Activated B cell treated with CpG ODN at 0.5 μM for 24 hours (primary cell): Measurements from ENCODE around the gene GNLY. TPM values are rescaled to one million over a fixed set of nuclear protein-coding genes. Genes with fewer than 3 reads are reported as not detected.

Source experiments
- ATAC-seq: fragments of 200-7000 bp; cut with Tn5 transposase; one replicate; pipeline ENCODE4 v1.10.0; 2021; ENCODE audit warnings: low read depth, mild to moderate bottlenecking, moderate library complexity
- CTCF ChIA-PET: fragments of 350-600 bp; sonication (Branson Sonifier 250); formaldehyde crosslinking; loops from one replicate; lab custom pipeline; 2021; ENCODE audit warnings: antibody characterized with exemption; lab: Charles Lee
- POLR2A ChIA-PET: fragments of 350-600 bp; sonication (Branson Sonifier 250); formaldehyde crosslinking; loops from one replicate; lab custom pipeline; 2021; ENCODE audit warnings: antibody characterized with exemption; lab: Charles Lee
- DNase-seq: peaks from one replicate; pipeline ENCODE4 v3.0.0; 2022
- H3K27ac Mint-ChIP-seq: one replicate; pipeline ENCODE4 v1.8.0; 2020; ENCODE audit warnings: mixed read lengths
- H3K27me3 Mint-ChIP-seq: one replicate; pipeline ENCODE4 v1.8.0; 2021; ENCODE audit warnings: mixed read lengths
- H3K36me3 Mint-ChIP-seq: one replicate; pipeline ENCODE4 v1.8.0; 2021; ENCODE audit warnings: low read depth, mixed read lengths
- H3K4me1 Mint-ChIP-seq: one replicate; pipeline ENCODE4 v1.8.0; 2021; ENCODE audit warnings: mixed read lengths
- H3K4me3 Mint-ChIP-seq: one replicate; pipeline ENCODE4 v1.8.0; 2020; ENCODE audit warnings: mild to moderate bottlenecking, mixed read lengths
- H3K9me3 Mint-ChIP-seq: one replicate; pipeline ENCODE4 v1.8.0; 2020; ENCODE audit warnings: mixed read lengths
- CTCF ChIP-seq: fragments of 200-600 bp; IDR thresholded peaks from one replicate; pipeline ENCODE4 v1.8.0; 2022; ENCODE audit warnings: antibody characterized with exemption, mild to moderate bottlenecking
- intact Hi-C: fragments of 100-400 bp; cut with micrococcal nuclease; formaldehyde crosslinking; loops from one replicate; pipeline ENCODE4 v1.15.1; 2024
- total RNA-seq: library from RNA; stranded (reverse); gene quantifications from 2 replicates; pipeline ENCODE4 v1.2.3, GENCODE V29; 2022

Gene GNLY
- total RNA-seq, 1 donor from 2014 or later: 1.8 TPM

DNA sequence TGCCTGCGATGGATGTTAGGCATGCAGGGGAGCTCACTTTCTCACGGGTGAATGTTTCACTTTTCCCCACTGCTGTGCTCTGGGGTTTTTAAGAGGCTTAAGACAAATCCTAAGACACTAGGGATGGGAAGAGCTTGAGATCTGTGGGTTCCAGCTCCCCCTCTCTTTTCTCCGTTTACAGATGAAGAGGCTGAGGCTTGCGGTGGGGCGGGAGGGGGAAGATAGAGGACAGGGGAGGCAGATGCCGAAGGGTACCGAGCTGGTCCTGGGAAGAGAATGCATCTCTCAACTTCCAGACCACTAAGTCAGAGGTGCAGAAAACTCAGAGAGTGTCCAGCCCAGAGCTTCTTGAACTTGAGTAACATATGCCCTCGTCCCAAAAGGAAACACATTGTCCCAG, 51.5 kb downstream of the GNLY start:
- no peak for TF ChIP-seq CTCF
- H3K4me3 Mint-ChIP-seq: no peak overlapping the region

GRCh38 chr2:85746321-85747004, 52.3 kb downstream of the GNLY start:
- ATAC-seq (no peak), DNase-seq (no peak)
- H3K4me3 Mint-ChIP-seq: no peak overlapping the region
- intact Hi-C loops: no loop called here
- H3K4me1 Mint-ChIP-seq: peaks cover 55% of the 10 kb centered on the region
- ChIA-PET POLR2A (no interaction called here), CTCF (no interaction called here)
- H3K27ac Mint-ChIP-seq: no peak overlapping the region
- TF ChIP-seq CTCF: no peak
- H3K36me3 Mint-ChIP-seq: no peaks in the 10 kb centered on the region
- peaks cover 20% of the 10 kb centered on the region for H3K27me3 Mint-ChIP-seq
- peaks cover 3% of the 10 kb centered on the region for H3K9me3 Mint-ChIP-seq

More for the DNA sequence above, 51.5 kb downstream of the GNLY start:
- ChIA-PET CTCF (interaction anchor here (1.1 kb wide), 1 partner anchor 41 kb away, joined by 3 read pairs; no protein-coding TSS in a partner anchor), POLR2A (no interaction called here)
- DNase-seq (no peak), ATAC-seq (no peak)
- Mint-ChIP-seq H3K27me3 (peaks cover 25% of the 10 kb centered on the region), H3K9me3 (peaks cover 3% of the 10 kb centered on the region), H3K27ac (no peak overlapping the region), H3K36me3 (no peaks in the 10 kb centered on the region), H3K4me1 (peaks cover 48% of the 10 kb centered on the region)
- intact Hi-C loops: no loop called here

GRCh38 chr2:85747441-85747840, 53.3 kb downstream of the GNLY start:
- intact Hi-C loops: no loop called here
- DNase-seq (no peak), ATAC-seq (no peak)
- Mint-ChIP-seq H3K4me1 (peaks cover 57% of the 10 kb centered on the region), H3K27me3 (peaks cover 18% of the 10 kb centered on the region), H3K36me3 (no peaks in the 10 kb centered on the region), H3K27ac (no peak overlapping the region), H3K9me3 (peaks cover 3% of the 10 kb centered on the region), H3K4me3 (peak overlapping the region; percentile 5)
- POLR2A ChIA-PET: no interaction called here
- no peak for TF ChIP-seq CTCF
- CTCF ChIA-PET: interaction anchor here (1.0 kb wide), 1 partner anchor 66 kb away, joined by 3 read pairs; no protein-coding TSS in a partner anchor

GRCh38 chr2:85748039-85748734, 54.0 kb downstream of the GNLY start:
- Mint-ChIP-seq H3K27ac (no peak overlapping the region), H3K4me1 (peaks cover 60% of the 10 kb centered on the region), H3K4me3 (no peak overlapping the region), H3K36me3 (no peaks in the 10 kb centered on the region), H3K9me3 (peaks cover 3% of the 10 kb centered on the region), H3K27me3 (peaks cover 13% of the 10 kb centered on the region)
- ATAC-seq: peak; percentile 58
- intact Hi-C loops: no loop called here
- ChIA-PET POLR2A (no interaction called here), CTCF (interaction anchor here (1.0 kb wide), 1 partner anchor 66 kb away, joined by 3 read pairs; no protein-coding TSS in a partner anchor)
- no peak for DNase-seq
- no peak for TF ChIP-seq CTCF

Other genes with a start within 250 kb of the GNLY start
- gene MAT2A, start 155.2 kb upstream of the GNLY start, total RNA-seq: 228 and 265 TPM in 2 replicates
- 30.0 and 30.7 TPM in 2 replicates for gene GGCX, start 132.9 kb upstream of the GNLY start, total RNA-seq
- gene VAMP8, start 116.8 kb upstream of the GNLY start, total RNA-seq: 128 and 145 TPM in 2 replicates
- 8.8 and 11.4 TPM in 2 replicates for gene VAMP5, start 109.9 kb upstream of the GNLY start, total RNA-seq
- gene RNF181, start 98.6 kb upstream of the GNLY start, total RNA-seq: 104 and 108 TPM in 2 replicates
- 13.2 and 15.0 TPM in 2 replicates for gene TMEM150A, start 91.7 kb upstream of the GNLY start, total RNA-seq
- 49.7 and 61.5 TPM in 2 replicates for gene C2orf68, start 82.3 kb upstream of the GNLY start, total RNA-seq
- gene USP39, start 78.2 kb upstream of the GNLY start, total RNA-seq: 57.8 and 64.1 TPM in 2 replicates
- gene SFTPB, start 26.2 kb upstream of the GNLY start, total RNA-seq: 0.05 TPM in 1 of 2 replicates, not detected in the other
- not detected in 2 replicates for gene ATOH8, start 59.6 kb downstream of the GNLY start, total RNA-seq
- gene ST3GAL5, start 194.6 kb downstream of the GNLY start, total RNA-seq: 56.4 and 70.7 TPM in 2 replicates